GM12891 (cell line): ENCODE results near the gene CAPN11.
"Not testable (repeated sequence)": the region's sequence is repeated elsewhere in the genome, so short reads cannot be mapped to it uniquely, and the experiment has no call there.

Experiments
- DNase-seq: peaks from one replicate; pipeline ENCODE4 v3.0.0; 2011; ENCODE audit warnings: low spot score; ENCODE audit not compliant: insufficient read length
- FAIRE-seq: peaks from 2 replicates; lab custom pipeline; 2011; peaks lifted over from hg19 to GRCh38; lab: Jason Lieb, UNC
- PAX5 ChIP-seq: IDR thresholded peaks from 2 replicates; pipeline ENCODE4 v1.6.1; 2011; ENCODE audit warnings: low read length, moderate library complexity, mild to moderate bottlenecking; ENCODE audit not compliant: insufficient read depth, severe bottlenecking
- POLR2A ChIP-seq: IDR thresholded peaks from 2 replicates; pipeline ENCODE4 v1.6.1; 2011; ENCODE audit warnings: low read depth, low read length, control low read depth
- POLR2AphosphoS5 ChIP-seq: IDR thresholded peaks from 2 replicates; pipeline ENCODE4 v1.6.1; 2011; ENCODE audit warnings: low read depth, low read length, control low read depth
- POU2F2 ChIP-seq: IDR thresholded peaks from 2 replicates; pipeline ENCODE4 v1.6.1; 2011; ENCODE audit warnings: low read depth, mild to moderate bottlenecking, control low read depth, low read length, moderate library complexity
- SPI1 ChIP-seq: IDR thresholded peaks from 2 replicates; pipeline ENCODE4 v1.6.1; 2011; ENCODE audit warnings: low read depth, low read length, control low read depth
- TAF1 ChIP-seq: IDR thresholded peaks from 2 replicates; pipeline ENCODE4 v1.6.1; 2011; ENCODE audit warnings: low read depth, low read length, control low read depth

Gene CAPN11

DNA sequence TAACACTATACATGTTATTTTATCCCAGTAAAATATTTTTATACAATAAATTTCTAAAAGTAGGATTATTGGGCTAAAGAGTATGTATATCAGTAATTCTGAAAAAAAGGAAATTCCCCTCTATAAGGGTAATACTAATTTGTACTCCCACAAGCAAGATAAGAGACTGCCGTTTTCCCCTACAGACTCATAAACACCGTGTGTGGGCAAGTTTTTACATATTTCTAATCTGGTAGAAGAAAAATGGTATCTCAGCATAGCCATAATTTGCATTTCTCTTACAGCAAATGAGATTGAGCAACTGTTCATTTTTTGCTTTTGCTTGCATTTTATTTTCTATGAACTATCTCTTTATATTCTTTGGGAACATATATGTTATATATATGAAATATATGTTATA lies 32.1 kb downstream of the CAPN11 start:
- TF ChIP-seq SPI1 (no peak), POU2F2 (0 out of 2 replicates have a peak, but pooled peaks have one; percentile 24)
- DNase-seq = no peak
- FAIRE-seq = no peak

DNA sequence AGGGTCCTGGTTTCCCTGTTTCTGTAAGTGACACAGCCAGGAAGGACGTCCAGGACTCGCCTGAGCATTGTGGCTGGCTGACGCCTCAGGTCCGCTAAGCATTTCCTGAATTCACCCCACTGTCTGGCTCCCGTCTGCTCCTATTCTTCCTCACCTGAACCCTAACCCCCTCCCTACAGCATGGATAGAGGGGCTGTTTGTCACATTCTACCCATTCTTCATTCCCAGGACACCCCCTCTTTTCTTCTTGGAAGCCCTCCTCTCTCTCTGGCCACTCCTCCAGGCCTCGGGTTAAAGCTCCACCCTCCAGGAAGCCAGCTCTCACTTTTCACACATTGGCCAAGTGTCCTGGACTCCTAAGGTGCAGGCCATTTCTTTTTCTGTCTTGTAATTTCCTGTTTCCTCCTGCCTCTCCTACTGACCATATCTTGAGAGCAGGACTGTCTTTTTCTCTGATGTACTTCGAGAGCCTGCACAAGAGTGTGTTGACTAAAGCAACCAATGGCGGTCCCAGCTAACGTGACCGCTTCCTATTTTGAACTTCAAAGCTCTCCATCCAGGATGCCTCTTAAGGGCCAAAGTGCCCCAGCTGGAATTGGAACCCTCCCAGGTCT lies 33.9 kb downstream of the CAPN11 start:
- DNase-seq (no peak), FAIRE-seq (no peak)
- TF ChIP-seq TAF1 (no peak), PAX5 (no peak), POLR2AphosphoS5 (no peak), SPI1 (no peak), POLR2A (no peak), POU2F2 (no peak)

DNA sequence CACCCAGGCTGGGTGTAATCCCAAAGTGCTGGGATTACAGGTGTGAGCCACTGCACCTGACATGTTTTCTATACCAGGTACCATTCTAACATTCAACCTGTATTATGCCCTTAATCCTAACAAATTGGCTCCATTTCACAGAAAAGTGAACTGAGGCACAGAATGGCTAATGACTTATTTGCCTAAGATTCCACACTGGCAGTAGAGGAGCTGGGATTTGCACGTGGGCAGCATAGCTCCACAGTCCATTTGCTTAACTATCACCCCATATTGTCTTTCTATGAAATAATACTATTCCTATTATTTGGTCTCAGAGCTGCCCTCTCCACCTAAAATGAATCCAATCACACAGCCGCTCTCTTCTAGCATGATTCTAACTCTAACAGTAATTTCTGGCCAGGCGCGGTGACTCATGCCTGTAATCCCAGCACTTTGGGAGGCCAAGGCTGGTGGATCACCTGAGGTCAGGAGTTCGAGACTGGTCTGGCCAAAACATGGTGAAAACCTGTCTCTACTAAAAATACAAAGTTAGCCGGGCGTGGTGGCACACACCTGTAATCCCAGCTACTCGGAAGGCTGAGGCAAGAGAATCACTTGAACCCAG lies 34.8 kb downstream of the CAPN11 start:
- DNase-seq (no peak), FAIRE-seq (no peak)
- TF ChIP-seq POLR2AphosphoS5 = no peak
- no peak for TF ChIP-seq POU2F2
- TF ChIP-seq TAF1 = no peak
- no peak for TF ChIP-seq SPI1
- no peak for TF ChIP-seq PAX5
- no peak for TF ChIP-seq POLR2A

DNA sequence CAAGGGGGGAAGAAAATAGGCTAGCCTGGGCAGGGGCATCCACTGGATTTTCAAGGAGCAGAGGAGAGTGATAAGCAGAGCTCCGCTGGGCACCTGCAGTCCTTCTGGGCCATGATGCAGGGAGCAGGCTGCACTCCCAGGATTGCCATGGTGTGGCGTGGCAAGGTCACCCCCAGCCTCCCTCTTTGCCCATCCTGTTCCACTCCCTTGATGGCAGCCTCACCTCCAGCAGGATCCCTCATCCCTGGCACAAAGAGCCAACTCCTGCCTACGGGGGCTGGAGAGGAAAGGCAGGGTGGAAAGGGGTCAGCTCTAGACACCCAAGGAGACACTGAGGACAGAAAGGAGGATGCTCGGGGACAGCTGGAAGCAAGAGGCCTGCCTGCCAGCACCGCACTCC lies 35.7 kb downstream of the CAPN11 start:
- no peak for TF ChIP-seq TAF1
- no peak for TF ChIP-seq PAX5
- no peak for TF ChIP-seq POLR2A
- TF ChIP-seq POU2F2 = no peak
- TF ChIP-seq POLR2AphosphoS5 = no peak
- TF ChIP-seq SPI1 = no peak
- FAIRE-seq = no peak
- no peak for DNase-seq

DNA sequence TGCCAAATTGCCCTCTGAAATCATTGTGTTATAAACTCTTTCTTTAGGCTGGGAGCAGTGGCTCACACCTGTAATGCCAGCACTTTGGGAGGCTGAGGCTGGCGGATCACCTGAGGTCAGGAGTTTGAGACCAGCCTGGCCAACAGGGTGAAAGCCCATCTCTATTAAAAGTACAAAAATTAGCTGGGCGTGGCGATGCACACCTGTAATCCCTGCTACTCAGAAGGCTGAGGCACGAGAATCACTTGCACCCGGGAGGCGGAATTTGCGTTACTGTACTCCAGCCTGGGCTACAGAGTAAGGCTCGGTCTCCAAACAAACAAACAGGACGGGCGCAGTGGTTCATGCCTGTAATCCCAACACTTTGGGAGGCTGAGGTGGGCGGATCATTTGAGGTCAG lies 37.7 kb downstream of the CAPN11 start:
- DNase-seq, FAIRE-seq: not testable (repeated sequence)

DNA sequence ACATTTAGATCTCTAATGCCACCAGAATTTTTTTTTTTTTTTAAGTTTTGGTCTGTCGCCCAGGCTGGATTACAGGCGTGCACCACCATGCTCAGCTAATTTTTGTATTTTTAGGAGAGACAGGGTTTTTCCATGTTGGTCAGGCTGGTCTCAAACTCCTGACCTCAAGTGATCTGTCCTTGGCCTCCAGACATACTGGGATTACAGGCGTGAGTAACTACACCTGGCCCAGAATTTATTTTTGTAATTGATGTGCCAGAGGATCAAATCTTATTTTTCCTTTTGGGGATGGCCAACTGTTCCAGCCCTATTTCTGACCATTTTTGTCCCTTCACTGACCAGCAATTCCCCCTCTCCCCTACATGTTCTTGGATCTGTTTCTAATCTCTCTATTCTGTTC lies 40.1 kb downstream of the CAPN11 start:
- no peak for TF ChIP-seq TAF1
- no peak for TF ChIP-seq POLR2AphosphoS5
- no peak for TF ChIP-seq POU2F2
- TF ChIP-seq POLR2A = no peak
- TF ChIP-seq SPI1 = no peak
- no peak for TF ChIP-seq PAX5
- DNase-seq = no peak
- FAIRE-seq = no peak

DNA sequence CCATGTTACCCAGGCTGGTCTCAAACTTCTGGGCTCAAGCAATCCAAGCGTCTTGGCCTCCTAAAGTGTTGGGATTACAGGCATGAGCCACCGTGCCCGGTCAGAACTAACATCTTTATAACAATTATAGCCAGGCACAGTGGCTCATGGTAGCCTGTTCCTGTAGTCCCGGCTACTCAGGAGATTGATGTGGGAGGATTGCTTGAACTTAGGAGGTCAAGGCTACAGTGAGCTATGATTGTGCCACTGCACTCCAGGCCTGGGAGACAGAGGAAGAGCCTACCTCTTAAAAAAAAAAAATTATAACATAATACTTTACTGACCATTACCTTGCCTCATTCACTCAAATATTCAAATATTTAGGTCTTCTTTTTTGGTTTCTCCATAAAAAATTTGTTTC lies 41.3 kb downstream of the CAPN11 start:
- DNase-seq (no peak), FAIRE-seq (no peak)
- TF ChIP-seq POLR2A (no peak), POU2F2 (no peak), TAF1 (no peak), PAX5 (no peak), SPI1 (no peak), POLR2AphosphoS5 (no peak)

DNA sequence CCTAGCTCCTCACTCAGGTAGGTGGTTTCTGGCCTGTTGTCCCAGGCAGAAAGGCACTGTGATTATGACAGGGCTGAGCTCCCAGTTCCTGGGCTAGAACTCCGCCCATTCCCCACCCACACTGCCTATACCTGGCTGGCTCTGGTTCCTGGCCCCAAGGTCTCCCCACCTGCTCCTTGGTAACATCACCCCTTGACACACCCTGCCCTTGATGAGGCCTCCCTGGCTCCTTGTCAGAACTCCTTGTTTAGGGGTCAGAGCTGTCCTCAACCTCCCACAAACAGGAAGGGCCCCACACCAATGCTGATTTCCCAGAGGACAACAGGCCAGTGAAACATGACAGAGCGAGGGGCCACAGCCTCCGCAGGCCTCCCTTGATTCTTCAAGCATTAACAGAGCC lies 42.6 kb downstream of the CAPN11 start:
- TF ChIP-seq SPI1 (0 out of 2 replicates have a peak, but pooled peaks have one; percentile 5), TAF1 (no peak)
- FAIRE-seq (no peak), DNase-seq (no peak)

DNA sequence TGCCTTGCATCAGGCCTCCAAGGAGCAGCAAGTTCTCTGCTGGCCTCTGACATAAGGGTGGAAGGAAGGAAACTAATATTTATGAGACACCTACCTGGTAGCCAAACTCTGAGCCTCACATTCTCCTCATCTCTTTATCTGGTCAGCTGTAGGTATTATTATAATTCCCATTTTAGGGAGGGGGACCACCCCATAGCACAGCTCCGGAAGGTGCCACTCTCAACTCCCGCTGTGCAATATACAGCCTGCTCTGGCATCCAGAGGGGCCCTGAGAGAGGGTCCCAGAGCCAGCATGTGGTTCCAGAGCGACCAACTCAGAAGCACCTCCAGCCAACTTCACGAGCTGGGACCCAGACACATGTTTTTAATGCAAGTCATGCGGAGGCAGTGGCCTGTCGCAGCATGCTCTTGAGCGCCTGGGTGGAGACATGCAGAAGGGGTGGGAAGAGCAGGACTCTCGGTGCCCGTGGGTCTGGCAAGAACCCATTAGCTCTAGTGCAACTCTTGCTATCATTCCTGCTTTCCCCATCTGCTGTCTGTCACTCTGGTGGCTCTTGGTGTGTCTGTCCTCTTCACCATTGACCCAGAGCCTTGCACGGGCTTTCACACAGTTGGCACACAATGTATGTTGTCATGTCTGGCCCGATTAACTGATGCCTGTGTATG lies 43.2 kb downstream of the CAPN11 start:
- DNase-seq = no peak
- FAIRE-seq = no peak
- TF ChIP-seq SPI1 (no peak), POU2F2 (no peak), PAX5 (no peak), TAF1 (no peak), POLR2AphosphoS5 (no peak)

DNA sequence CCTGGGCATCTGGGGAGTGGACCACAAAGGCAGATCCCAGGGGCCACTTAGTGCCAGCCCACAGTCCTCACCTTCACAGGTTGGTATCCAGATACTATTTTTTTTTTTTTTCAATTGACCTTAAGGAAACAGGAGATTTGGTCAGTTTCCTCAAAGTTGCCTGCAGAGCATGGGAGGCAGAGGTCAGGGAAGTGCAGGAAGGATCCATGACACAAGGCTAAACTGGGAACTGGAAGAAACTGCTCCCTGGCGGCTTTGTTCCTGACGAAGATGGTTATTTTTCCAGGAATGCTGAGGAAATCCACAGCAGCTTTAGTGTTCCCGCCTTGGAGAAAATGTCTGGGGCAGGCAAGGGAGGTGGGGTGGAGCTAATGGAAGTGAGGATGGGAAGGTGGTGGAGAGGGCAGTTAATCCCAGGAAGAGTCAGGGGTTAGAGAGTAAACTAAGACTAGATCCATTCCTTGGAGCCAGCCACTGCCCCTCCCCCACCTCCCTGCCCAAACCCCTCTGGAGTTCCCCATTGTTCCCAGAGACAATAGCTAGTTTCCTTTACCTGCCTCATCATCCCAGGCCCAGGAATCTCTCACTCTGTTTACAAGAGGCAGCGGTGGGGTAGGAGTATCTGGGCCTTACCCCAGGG lies 43.8 kb downstream of the CAPN11 start:
- DNase-seq = no peak
- no peak for FAIRE-seq
- TF ChIP-seq SPI1 (no peak), PAX5 (no peak), POU2F2 (no peak), POLR2AphosphoS5 (no peak)
